Measurements from ENCODE around the gene MISFA.

- TF ChIP-seq, protein P1, sequence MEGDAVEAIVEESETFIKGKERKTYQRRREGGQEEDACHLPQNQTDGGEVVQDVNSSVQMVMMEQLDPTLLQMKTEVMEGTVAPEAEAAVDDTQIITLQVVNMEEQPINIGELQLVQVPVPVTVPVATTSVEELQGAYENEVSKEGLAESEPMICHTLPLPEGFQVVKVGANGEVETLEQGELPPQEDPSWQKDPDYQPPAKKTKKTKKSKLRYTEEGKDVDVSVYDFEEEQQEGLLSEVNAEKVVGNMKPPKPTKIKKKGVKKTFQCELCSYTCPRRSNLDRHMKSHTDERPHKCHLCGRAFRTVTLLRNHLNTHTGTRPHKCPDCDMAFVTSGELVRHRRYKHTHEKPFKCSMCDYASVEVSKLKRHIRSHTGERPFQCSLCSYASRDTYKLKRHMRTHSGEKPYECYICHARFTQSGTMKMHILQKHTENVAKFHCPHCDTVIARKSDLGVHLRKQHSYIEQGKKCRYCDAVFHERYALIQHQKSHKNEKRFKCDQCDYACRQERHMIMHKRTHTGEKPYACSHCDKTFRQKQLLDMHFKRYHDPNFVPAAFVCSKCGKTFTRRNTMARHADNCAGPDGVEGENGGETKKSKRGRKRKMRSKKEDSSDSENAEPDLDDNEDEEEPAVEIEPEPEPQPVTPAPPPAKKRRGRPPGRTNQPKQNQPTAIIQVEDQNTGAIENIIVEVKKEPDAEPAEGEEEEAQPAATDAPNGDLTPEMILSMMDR (IDR thresholded peaks at IDR 0.05 in 4 of 5, conservative IDR thresholded peaks at IDR 0.05 in 1 of 5), result no peak
- TF ChIP-seq POLR2A (IDR thresholded peaks at IDR 0.05), result no peak
Measured at GRCh38 chr11:18580113-18580766, 19.3 kb upstream of the MISFA start.

Data from gastrocnemius medialis (tissue), 4 donors.